Spleen (tissue), 11 donors: ENCODE measurements around the gene UNCX. TPM values are rescaled to one million over a fixed set of nuclear protein-coding genes. Genes with fewer than 3 reads are reported as not detected.

Experiments
- DNase-seq: peaks from one replicate; pipeline ENCODE4 v3.0.0-alpha.2; 2020
- H3K27ac ChIP-seq, 8 donors: fragments of 200-600 bp; sonication (generic) in 7 of 8; 1 replicate in 4 of 8; 2 replicates in 4 of 8; pipeline versions ENCODE4 v1.5.0 to v1.8.0; 2016 to 2021; ENCODE audit warnings: inconsistent platforms in 4 of 8, mild to moderate bottlenecking in 4 of 8, moderate library complexity in 1 of 8
- H3K27me3 ChIP-seq, 7 donors: fragments of 200-600 bp; sonication (generic) in 6 of 7; replicated peaks in 1 of 7; 1 replicate in 4 of 7; 2 replicates in 3 of 7; pipeline versions ENCODE4 v1.5.0 to v1.8.0; 2016 to 2021; ENCODE audit warnings: inconsistent platforms in 3 of 7, mild to moderate bottlenecking in 1 of 7
- H3K36me3 ChIP-seq, 6 donors: fragments of 200-600 bp; sonication (generic) in 5 of 6; 1 replicate in 4 of 6; 2 replicates in 2 of 6; pipeline versions ENCODE4 v1.5.0 to v1.8.0; 2016 to 2021; ENCODE audit warnings: inconsistent platforms in 2 of 6
- H3K4me1 ChIP-seq, 6 donors: fragments of 200-600 bp; sonication (generic) in 5 of 6; 1 replicate in 3 of 6; 2 replicates in 3 of 6; pipeline versions ENCODE4 v1.5.0 to v1.8.0; 2016 to 2021; ENCODE audit warnings: inconsistent platforms in 3 of 6
- H3K4me3 ChIP-seq, 8 donors: fragments of 200-600 bp; sonication (generic) in 7 of 8; 1 replicate in 4 of 8; 2 replicates in 4 of 8; pipeline versions ENCODE4 v1.5.0 to v1.8.0; 2016 to 2021; ENCODE audit warnings: inconsistent platforms in 4 of 8, mild to moderate bottlenecking in 4 of 8, moderate library complexity in 2 of 8
- H3K9me3 ChIP-seq, 8 donors: fragments of 200-600 bp; sonication (generic) in 7 of 8; 1 replicate in 4 of 8; 2 replicates in 4 of 8; pipeline versions ENCODE4 v1.5.0 to v1.8.0; 2016 to 2021; ENCODE audit warnings: inconsistent platforms in 4 of 8
- CTCF ChIP-seq, 11 experiments: fragments of 200-600 bp in 7 of 11; fragments of 450-650 bp in 4 of 11; sonication (generic) in 4 of 11; IDR thresholded peaks in 8 of 11; conservative IDR thresholded peaks in 3 of 11; 1 replicate in 7 of 11; 2 replicates in 4 of 11; pipeline versions ENCODE4 v1.4.0 to v1.8.0; 2016 to 2021; ENCODE audit warnings: antibody characterized with exemption in 11 of 11, inconsistent platforms in 4 of 11, mild to moderate bottlenecking in 1 of 11
- POLR2A ChIP-seq, 3 donors: fragments of 450-650 bp; IDR thresholded peaks; one replicate each; pipeline ENCODE4 v1.5.1; 2017; ENCODE audit warnings: antibody characterized with exemption in 3 of 3, mild to moderate bottlenecking in 1 of 3
- POLR2AphosphoS5 ChIP-seq, 3 donors: sonication (generic); formaldehyde crosslinking; IDR thresholded peaks; one replicate each; pipeline ENCODE4 v1.5.1; 2017; ENCODE audit warnings: antibody characterized with exemption in 3 of 3
- WGBS, 5 donors: extraction: QIAGEN DNeasy Blood & Tissue Kit in 3 of 5; methylation state at CpG; one replicate each; pipeline versions ENCODE4 v1.1.5 to v1.1.7; 2013 to 2018; 5-methylcytosine and 5-hydroxymethylcytosine counted together
- intact Hi-C: fragments of 100-400 bp; cut with DNase I; formaldehyde crosslinking; loops from one replicate; pipeline ENCODE4 v1.15.0; 2023; ENCODE audit warnings: low total_unique reads
- polyA plus RNA-seq, 3 donors: library from polyadenylated mRNA; stranded (reverse); fragments of 200-250 nt; gene quantifications; one replicate each; pipeline ENCODE4 v1.2.1, GENCODE V29; 2013
- total RNA-seq, 7 donors: library from RNA; depleted of rRNA in 3 of 7; stranded (reverse); fragments of >200 nt in 3 of 7; fragmentation: NEBNext Ultra II Directional in 4 of 7; extraction: Animal tissue kit (Norgen Biotek cat#: 25700) in 4 of 7; gene quantifications; one replicate each; pipeline versions ENCODE4 v1.1.0 to v1.2.1, GENCODE V29; 2016 to 2021
- donor health status: healthy with polysubstance abuse.
- donor health status: DM: no; HTN: no; CAD: no; lungs with moderate emphysema.
- donor health status: DM: no; HTN: no; CAD: no.
- donor health status: Bipolar disorder and iron deficiency.
- donor health status: healthy.
- donor health status: DM: no; HTN: no; CAD: no.
- donor health status: DM: yes; HTN: yes; CAD: no.

UNCX gene
- total and polyA plus RNA-seq, 10 donors, result not detected

- whole genome bisulfite sequencing, 5 donors, result 7 to 17% (median 8%) methylated on average over 30 to 50 of the region's 51 CpGs
- Histone ChIP-seq H3K27ac (no peak overlapping the region), H3K27me3 (peaks cover 52 to 100% (median 100%) of the 10 kb centered on the region in 7 donors), H3K4me3 (no peak overlapping the region), H3K36me3 (no peaks in the 10 kb centered on the region), H3K4me1 (peaks cover 0 to 42% (median 19%) of the 10 kb centered on the region in 6 donors), H3K9me3 (no peaks in the 10 kb centered on the region)
- no peak for TF ChIP-seq POLR2A (IDR thresholded peaks at IDR 0.05)
- TF ChIP-seq POLR2AphosphoS5 (IDR thresholded peaks at IDR 0.05), result no peak
- TF ChIP-seq CTCF (IDR thresholded peaks at IDR 0.05 in 8 of 11, conservative IDR thresholded peaks at IDR 0.05 in 3 of 11), result no peak
- intact Hi-C loops, result no loop called here
- DNase-seq, result peak; percentile 58
Observed at GRCh38 chr7:1241603-1242255, 9.1 kb downstream of the UNCX start.

- Histone ChIP-seq H3K4me3 (no peak overlapping the region), H3K4me1 (peaks cover 0 to 42% (median 20%) of the 10 kb centered on the region in 6 donors), H3K27ac (no peak overlapping the region), H3K36me3 (no peaks in the 10 kb centered on the region), H3K27me3 (peaks cover 56 to 100% (median 100%) of the 10 kb centered on the region in 7 donors), H3K9me3 (no peaks in the 10 kb centered on the region)
- intact Hi-C loops, result no loop called here
- DNase-seq, result no peak
- TF ChIP-seq POLR2AphosphoS5 (IDR thresholded peaks at IDR 0.05) (no peak), CTCF (IDR thresholded peaks at IDR 0.05 in 8 of 11, conservative IDR thresholded peaks at IDR 0.05 in 3 of 11) (no peak), POLR2A (IDR thresholded peaks at IDR 0.05) (no peak)
- whole genome bisulfite sequencing, 5 donors, result 6 to 10% (median 9%) methylated on average over 23 to 33 of the region's 33 CpGs
Observed at GRCh38 chr7:1242256-1242605, 9.6 kb downstream of the UNCX start.

- Histone ChIP-seq H3K9me3 (no peaks in the 10 kb centered on the region), H3K4me3 (no peak overlapping the region), H3K27ac (no peak overlapping the region), H3K27me3 (peaks cover 59 to 100% (median 100%) of the 10 kb centered on the region in 7 donors), H3K4me1 (peaks cover under 1 to 42% (median 24%) of the 10 kb centered on the region in 6 donors), H3K36me3 (no peaks in the 10 kb centered on the region)
- 10 to 15% (median 11%) methylated on average over 43 to 53 of the region's 53 CpGs for WGBS, 5 donors
- intact Hi-C loops, result no loop called here
- no peak for TF ChIP-seq POLR2A (IDR thresholded peaks at IDR 0.05)
- TF ChIP-seq CTCF (IDR thresholded peaks at IDR 0.05 in 8 of 11, conservative IDR thresholded peaks at IDR 0.05 in 3 of 11), result no peak
- no peak for TF ChIP-seq POLR2AphosphoS5 (IDR thresholded peaks at IDR 0.05)
- no peak for DNase-seq
Observed at GRCh38 chr7:1242606-1243289, 10.1 kb downstream of the UNCX start.

GRCh38 chr7:1243290-1243963 lies 10.8 kb downstream of the UNCX start:
- Histone ChIP-seq H3K36me3 (no peaks in the 10 kb centered on the region), H3K4me1 (peaks cover 3 to 45% (median 29%) of the 10 kb centered on the region in 6 donors), H3K27me3 (peaks cover 60 to 100% (median 100%) of the 10 kb centered on the region in 7 donors), H3K4me3 (no peak overlapping the region), H3K9me3 (no peaks in the 10 kb centered on the region), H3K27ac (no peak overlapping the region)
- 10 to 18% (median 11%) methylated on average over 14 to 17 of the region's 17 CpGs for WGBS, 5 donors
- TF ChIP-seq CTCF (IDR thresholded peaks at IDR 0.05 in 8 of 11, conservative IDR thresholded peaks at IDR 0.05 in 3 of 11), result no peak
- TF ChIP-seq POLR2AphosphoS5 (IDR thresholded peaks at IDR 0.05), result no peak
- TF ChIP-seq POLR2A (IDR thresholded peaks at IDR 0.05), result no peak
- intact Hi-C loops, result no loop called here
- DNase-seq, result no peak
